NB4 (cell line): ENCODE measurements around the gene EEF1AKMT1.

Experiments
- DNase-seq: peaks from one replicate; pipeline ENCODE4 v3.0.0; 2010; ENCODE audit warnings: low read depth
- H3K4me3 ChIP-seq: one replicate; pipeline ENCODE4 v1.5.1; 2011; ENCODE audit warnings: mild to moderate bottlenecking, low read depth, low read length, moderate library complexity
- CTCF ChIP-seq: IDR thresholded peaks from one replicate; pipeline ENCODE4 v1.5.1; 2012; ENCODE audit warnings: low read depth, low read length
- MAX ChIP-seq: IDR thresholded peaks from 2 replicates; pipeline ENCODE4 v1.6.1; 2011; ENCODE audit warnings: low read depth, low read length
- MYC ChIP-seq: IDR thresholded peaks from 2 replicates; pipeline ENCODE4 v1.6.1; 2011; ENCODE audit warnings: low read depth, low read length
- POLR2A ChIP-seq: IDR thresholded peaks from 2 replicates; pipeline ENCODE4 v1.6.1; 2011; ENCODE audit warnings: mild to moderate bottlenecking; ENCODE audit not compliant: insufficient read length; ENCODE audit errors: extremely low read depth

Gene EEF1AKMT1

GRCh38 chr13:20714563-20715329 lies 59.0 kb downstream of the EEF1AKMT1 start:
- TF ChIP-seq CTCF (no peak), MYC (no peak), MAX (no peak), POLR2A (no peak)
- DNase-seq: no peak
- H3K4me3 ChIP-seq: no peak overlapping the region

- no peak for TF ChIP-seq CTCF
- no peak for TF ChIP-seq POLR2A
- no peak for TF ChIP-seq MAX
- TF ChIP-seq MYC: no peak
- no peak overlapping the region for H3K4me3 ChIP-seq
These were observed 59.6 kb downstream of the EEF1AKMT1 start for GRCh38 chr13:20714161-20714560.

GRCh38 chr13:20713751-20714150 lies 60.0 kb downstream of the EEF1AKMT1 start:
- peak; percentile 38 for DNase-seq
- no peak overlapping the region for H3K4me3 ChIP-seq
- TF ChIP-seq MYC (no peak), POLR2A (no peak), MAX (no peak), CTCF (no peak)

More at GRCh38 chr13:20714161-20714560, 59.6 kb downstream of the EEF1AKMT1 start:
- DNase-seq: no peak

- TF ChIP-seq MAX (no peak), POLR2A (no peak), CTCF (no peak), MYC (no peak)
- no peak for DNase-seq
- H3K4me3 ChIP-seq: no peak overlapping the region
These were observed 60.8 kb downstream of the EEF1AKMT1 start for GRCh38 chr13:20713014-20713376.

- H3K4me3 ChIP-seq: no peak overlapping the region
- peak; percentile 35 for DNase-seq
- TF ChIP-seq MYC (no peak), CTCF (no peak), MAX (no peak), POLR2A (no peak)
These were observed 62.3 kb downstream of the EEF1AKMT1 start for GRCh38 chr13:20711301-20712044.
